Hindlimb muscle (tissue), 1 donor: ENCODE measurements around the gene HNRNPM. TPM values are rescaled to one million over a fixed set of nuclear protein-coding genes. Genes with fewer than 3 reads are reported as not detected.
"Not testable (repeated sequence)": the region's sequence is repeated elsewhere in the genome, so short reads cannot be mapped to it uniquely, and the experiment has no call there.

Experiments
- DNase-seq: peaks from one replicate; pipeline ENCODE4 v3.0.0-alpha.2; 2013
- polyA plus RNA-seq: library from polyadenylated mRNA; unstranded; fragments of 120-200 nt; gene quantifications from one replicate; pipeline ENCODE4 v1.2.1, GENCODE V29; 2013; ENCODE audit not compliant: insufficient read length

Gene HNRNPM
- polyA plus RNA-seq, 1 donor = 198 TPM

DNA sequence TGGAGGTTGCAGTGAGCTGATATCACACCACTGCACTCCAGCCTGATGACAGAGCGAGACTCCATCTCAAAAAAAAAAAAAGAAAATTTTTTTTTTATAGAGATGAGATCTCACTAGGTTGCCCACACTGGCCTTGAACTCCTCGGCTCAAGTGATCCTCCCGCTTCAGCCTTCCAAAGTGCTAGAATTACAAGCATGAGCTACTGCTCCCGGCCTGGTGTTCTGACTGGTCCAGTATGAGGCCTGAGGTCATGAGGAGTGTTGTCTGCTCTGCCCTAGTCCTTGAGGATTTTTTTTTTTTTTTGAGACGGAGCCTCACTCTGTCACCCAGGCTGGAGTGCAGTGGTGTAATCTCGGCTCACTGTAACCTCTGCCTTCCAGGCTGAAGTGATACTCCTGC, 19.4 kb upstream of the HNRNPM start:
- DNase-seq = not testable (repeated sequence)

- DNase-seq = no peak
Observed at GRCh38 chr19:8426283-8426682, 18.5 kb upstream of the HNRNPM start.

- no peak for DNase-seq
Observed at GRCh38 chr19:8429044-8429443, 15.7 kb upstream of the HNRNPM start.

GRCh38 chr19:8429826-8430225, 14.9 kb upstream of the HNRNPM start:
- DNase-seq = no peak

- DNase-seq = no peak
Observed at GRCh38 chr19:8430650-8431049, 14.1 kb upstream of the HNRNPM start.

DNA sequence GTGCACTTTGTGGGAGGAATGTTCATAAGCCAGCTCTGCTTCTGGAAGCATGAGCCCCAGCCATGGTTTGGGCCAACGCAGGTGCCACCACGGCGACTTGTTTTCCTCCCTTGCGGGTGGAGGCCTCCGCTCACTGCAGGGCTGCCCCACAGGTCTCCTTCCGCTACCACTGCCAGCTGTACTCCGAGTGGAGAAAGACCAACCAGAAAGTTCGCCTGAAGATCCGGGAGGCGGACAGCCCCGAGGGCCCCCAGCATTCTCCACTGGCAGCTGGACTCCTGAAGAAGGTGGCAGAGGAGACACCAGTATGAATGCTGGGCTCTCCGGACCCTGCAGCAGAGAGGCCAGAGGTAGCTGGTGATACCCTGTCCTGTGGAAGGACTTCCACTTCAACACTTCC, 6.5 kb upstream of the HNRNPM start:
- DNase-seq = no peak

GRCh38 chr19:8441725-8442544, 2.8 kb upstream of the HNRNPM start:
- no peak for DNase-seq

GRCh38 chr19:8444140-8444676, 567 bp upstream of the HNRNPM start:
- DNase-seq = not testable (repeated sequence)

DNA sequence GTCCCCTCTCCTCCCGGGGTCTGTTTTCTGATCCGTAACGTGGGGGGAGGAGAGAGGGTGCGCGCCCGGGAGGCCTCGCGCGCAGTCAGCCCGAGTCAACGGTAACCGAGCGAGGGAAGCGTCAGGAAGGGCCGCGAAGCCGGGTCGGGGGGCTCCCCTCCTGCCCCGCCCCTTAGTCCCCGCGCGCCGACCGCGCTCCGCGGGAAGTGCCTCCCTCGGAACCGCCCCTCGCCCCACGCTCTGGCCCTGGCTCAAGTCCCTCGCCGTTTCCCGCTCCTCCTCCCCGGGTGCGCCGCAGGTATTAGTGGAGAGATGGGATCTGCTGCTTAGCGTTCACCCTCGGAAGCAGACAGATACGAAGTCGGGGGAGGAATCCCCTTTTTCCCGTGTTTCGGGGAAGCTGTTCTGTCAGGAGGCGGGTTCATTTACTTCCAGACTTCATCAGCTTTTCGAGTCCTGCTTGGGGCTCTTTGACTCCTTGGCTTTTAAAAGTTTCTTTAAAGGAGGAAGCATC, 770 bp downstream of the HNRNPM start:
- DNase-seq = peak; percentile 55

GRCh38 chr19:8446061-8446709, 1.4 kb downstream of the HNRNPM start:
- DNase-seq = no peak

DNA sequence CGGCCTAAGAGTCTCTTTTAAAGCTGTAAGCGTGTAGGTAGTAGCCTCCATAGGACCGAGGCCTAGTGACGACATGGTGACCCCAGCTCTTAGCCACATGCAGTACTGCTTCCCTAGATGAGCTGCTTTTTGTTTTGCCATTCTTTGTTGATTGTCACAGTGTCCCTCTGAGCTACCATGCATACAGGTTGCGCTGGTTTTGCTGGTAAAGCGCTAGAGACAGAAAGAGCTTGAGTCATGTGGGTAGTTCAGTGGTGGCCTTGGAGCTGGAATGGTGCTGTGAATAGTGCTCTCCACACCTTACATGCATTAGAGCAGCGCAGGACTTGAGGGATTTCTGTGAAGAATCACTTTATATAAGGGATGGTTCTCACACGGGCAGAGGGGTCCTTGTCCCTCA, 5.1 kb downstream of the HNRNPM start:
- DNase-seq = no peak

DNA sequence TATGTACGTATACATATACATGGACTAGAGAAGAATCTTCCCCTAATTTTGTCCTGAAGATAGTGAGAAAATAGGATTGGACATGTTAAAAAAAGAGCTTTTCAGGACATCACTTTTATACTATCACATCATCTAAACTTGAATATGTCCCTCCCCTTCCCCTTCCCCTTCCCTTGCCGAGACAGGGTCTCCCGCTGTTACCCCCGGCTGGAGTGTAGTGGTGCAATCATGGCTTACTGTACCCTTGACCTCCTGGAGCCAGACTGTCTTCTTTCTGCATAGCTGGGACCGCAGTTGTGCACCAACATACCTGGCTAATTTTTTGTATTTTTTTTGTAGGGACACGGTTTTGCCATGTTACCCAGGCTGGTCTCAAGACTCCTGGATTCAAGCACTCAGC, 6.6 kb downstream of the HNRNPM start:
- no peak for DNase-seq

GRCh38 chr19:8451885-8452284, 7.1 kb downstream of the HNRNPM start:
- no peak for DNase-seq

GRCh38 chr19:8452446-8453123, 7.8 kb downstream of the HNRNPM start:
- DNase-seq = no peak

- DNase-seq = no peak
Observed at GRCh38 chr19:8453616-8454015, 8.8 kb downstream of the HNRNPM start.

DNA sequence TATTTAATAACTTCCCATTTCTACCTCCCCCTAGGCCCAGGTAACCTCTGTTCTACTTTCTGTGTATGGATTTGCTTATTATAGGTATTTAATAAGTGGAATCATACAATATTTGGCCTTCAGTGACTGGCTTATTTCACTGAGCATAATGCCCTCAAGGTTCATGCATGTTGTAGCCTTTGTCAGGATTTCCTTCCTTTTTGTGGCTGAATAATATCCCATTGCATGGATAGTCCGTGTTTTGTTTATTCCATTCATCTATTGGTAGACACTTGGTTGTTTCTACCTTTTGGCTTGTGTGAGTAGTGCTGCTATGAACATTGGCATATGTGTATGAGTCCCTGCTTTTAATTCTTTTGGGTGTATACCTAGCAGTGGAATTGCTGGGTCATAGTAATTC, 9.4 kb downstream of the HNRNPM start:
- DNase-seq = no peak

- DNase-seq = no peak
Observed at GRCh38 chr19:8455018-8455417, 10.2 kb downstream of the HNRNPM start.

GRCh38 chr19:8456064-8456463, 11.3 kb downstream of the HNRNPM start:
- no peak for DNase-seq

DNA sequence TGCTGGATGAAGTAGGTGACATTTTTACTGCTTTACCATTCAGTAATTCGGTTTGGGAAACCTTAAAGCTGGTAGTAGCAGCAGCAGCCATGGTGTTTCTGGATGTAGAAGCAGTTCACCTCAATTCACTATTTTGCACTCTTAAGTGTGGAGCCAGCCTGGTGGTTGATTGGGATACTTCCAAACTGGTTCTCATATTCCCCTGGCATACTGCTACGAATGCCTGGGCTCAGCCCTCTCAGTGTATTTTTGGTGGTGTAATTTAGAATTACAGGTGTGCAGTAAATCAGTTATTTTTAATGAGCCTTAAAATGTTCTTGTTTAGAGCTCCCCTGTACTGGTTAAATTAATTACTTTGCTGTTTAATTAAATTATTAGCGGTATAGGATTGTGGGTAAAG, 12.4 kb downstream of the HNRNPM start:
- DNase-seq = no peak

DNA sequence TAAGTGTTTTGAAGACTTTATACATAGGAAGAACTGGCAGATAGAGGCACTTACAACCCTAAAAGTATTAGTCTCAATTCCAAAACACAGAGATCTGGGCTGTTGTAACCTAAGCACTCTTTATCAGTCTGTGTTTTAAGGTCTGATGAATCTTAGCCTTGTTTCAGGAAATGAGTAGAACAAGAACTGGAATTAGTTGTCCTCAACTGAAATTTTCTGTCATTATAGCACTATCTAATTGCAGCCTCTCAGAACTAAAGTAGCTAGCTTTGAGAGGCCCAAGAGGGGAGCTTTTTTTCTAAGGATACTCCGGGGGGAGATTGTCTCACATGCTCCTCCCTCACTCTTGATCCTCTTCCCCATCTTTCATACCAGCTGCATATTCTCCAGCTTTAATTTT, 13.1 kb downstream of the HNRNPM start:
- DNase-seq = no peak

DNA sequence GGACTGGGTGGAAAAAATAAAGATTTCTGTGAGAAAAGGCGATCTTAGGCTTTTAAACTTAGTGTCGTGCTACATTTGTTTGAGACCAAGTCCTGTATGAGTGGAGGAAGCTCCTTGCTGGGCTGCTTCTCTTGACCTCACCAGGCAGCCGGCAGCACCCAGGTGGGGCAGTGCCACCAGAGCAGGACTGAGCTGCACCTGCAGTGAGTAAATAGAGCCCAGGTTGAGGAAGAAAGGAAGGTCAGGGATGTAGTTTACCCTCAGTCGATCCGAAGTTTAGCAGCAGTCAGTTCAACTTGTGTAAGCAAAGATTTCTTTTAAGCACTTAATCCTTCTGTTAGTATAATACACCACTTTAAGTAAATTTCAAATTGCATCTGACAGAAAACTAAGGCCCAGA, 13.6 kb downstream of the HNRNPM start:
- no peak for DNase-seq

DNA sequence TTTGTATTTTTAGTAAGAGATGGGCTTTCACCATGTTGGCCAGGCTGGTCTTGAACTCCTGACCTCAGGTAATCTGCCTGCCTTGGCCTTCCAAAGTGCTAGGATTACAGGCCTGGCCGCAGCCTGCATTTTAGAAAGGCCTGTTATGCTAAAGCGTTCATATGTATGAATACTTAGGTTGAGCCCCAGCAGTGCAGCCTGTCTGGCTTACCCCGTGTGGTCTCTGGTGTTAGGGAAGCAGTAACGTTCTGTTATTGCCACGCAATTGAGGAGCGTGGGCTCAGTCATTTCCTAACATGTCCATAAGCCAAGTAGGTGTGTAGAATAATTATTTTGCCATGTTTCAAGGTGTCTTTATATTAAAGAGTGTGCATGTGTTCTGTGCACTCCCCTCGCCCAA, 14.3 kb downstream of the HNRNPM start:
- DNase-seq = no peak
